ENCODE measurements around the gene TREML4. TPM values are rescaled to one million over a fixed set of nuclear protein-coding genes. Genes with fewer than 3 reads are reported as not detected.
A peak's percentile ranks its signal among the peaks of the same experiment; 100 is the strongest.

The TREML4 gene
- polyA plus RNA-seq, 1 donor (not counting 4 experiments of a cell fraction or from before 2014, with no cell fraction given): not detected

GRCh38 chr6:41278699-41279405 is 50.7 kb downstream of the TREML4 start:
- dilution Hi-C loops (cut with MboI; ENCODE audit: extremely low pct_ligation_motif_present, low sequenced_read_pairs): no loop called here
- H3K27me3 ChIP-seq (ENCODE audit: control insufficient read depth, extremely low read depth, insufficient read depth, low read length): peaks cover 9% of the 10 kb centered on the region
- TF ChIP-seq, protein P1, sequence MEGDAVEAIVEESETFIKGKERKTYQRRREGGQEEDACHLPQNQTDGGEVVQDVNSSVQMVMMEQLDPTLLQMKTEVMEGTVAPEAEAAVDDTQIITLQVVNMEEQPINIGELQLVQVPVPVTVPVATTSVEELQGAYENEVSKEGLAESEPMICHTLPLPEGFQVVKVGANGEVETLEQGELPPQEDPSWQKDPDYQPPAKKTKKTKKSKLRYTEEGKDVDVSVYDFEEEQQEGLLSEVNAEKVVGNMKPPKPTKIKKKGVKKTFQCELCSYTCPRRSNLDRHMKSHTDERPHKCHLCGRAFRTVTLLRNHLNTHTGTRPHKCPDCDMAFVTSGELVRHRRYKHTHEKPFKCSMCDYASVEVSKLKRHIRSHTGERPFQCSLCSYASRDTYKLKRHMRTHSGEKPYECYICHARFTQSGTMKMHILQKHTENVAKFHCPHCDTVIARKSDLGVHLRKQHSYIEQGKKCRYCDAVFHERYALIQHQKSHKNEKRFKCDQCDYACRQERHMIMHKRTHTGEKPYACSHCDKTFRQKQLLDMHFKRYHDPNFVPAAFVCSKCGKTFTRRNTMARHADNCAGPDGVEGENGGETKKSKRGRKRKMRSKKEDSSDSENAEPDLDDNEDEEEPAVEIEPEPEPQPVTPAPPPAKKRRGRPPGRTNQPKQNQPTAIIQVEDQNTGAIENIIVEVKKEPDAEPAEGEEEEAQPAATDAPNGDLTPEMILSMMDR (optimal IDR thresholded peaks at IDR 0.05 in 1 of 3, IDR thresholded peaks at IDR 0.05 in 1 of 3, conservative IDR thresholded peaks at IDR 0.05 in 1 of 3; ENCODE audit: extremely low read depth in 1 of 3, insufficient read depth in 2 of 3, low read length in 3 of 3): peak; percentile 54 to 65 (median 54)
- no peak for TF ChIP-seq EZH2 (IDR thresholded peaks at IDR 0.05; ENCODE audit: low read length)
- H3K27ac ChIP-seq (ENCODE audit: control insufficient read depth, insufficient read depth, low read length): no peak overlapping the region
- no peaks in the 10 kb centered on the region for H3K9me3 ChIP-seq (ENCODE audit: control insufficient read depth, low read depth, low read length)
- no peak overlapping the region for H3K9ac ChIP-seq (ENCODE audit: control insufficient read depth, extremely low read depth, insufficient read depth, low read length)
- H3K4me1 ChIP-seq (ENCODE audit: control insufficient read depth, extremely low read depth, insufficient read depth, low read length): no peaks in the 10 kb centered on the region
- DNase-seq (ENCODE audit: low read depth, low spot score) (no peak), FAIRE-seq (no peak)
- H4K20me1 ChIP-seq (ENCODE audit: control insufficient read depth, extremely low read depth, insufficient read depth, low read length): no peaks in the 10 kb centered on the region
- H3K4me3 ChIP-seq (ENCODE audit: control insufficient read depth in 2 of 3, extremely low read depth in 1 of 3, insufficient read depth in 2 of 3, low read depth in 1 of 3, low read length in 3 of 3): no peak overlapping the region
- H2AFZ ChIP-seq (ENCODE audit: control insufficient read depth, low read length): no peak overlapping the region
- H3K4me2 ChIP-seq (ENCODE audit: control insufficient read depth, extremely low read depth, insufficient read depth, low read depth, low read length): no peak overlapping the region
- no peaks in the 10 kb centered on the region for H3K9me1 ChIP-seq (ENCODE audit: control insufficient read depth, extremely low read depth, insufficient read depth, low read length)
- no peaks in the 10 kb centered on the region for H3K36me3 ChIP-seq (ENCODE audit: control insufficient read depth in 2 of 2, extremely low read depth in 1 of 2, insufficient read depth in 2 of 2, low read length in 2 of 2)
- H3K79me2 ChIP-seq (ENCODE audit: control insufficient read depth, insufficient read depth, low read length): no peaks in the 10 kb centered on the region

DNA sequence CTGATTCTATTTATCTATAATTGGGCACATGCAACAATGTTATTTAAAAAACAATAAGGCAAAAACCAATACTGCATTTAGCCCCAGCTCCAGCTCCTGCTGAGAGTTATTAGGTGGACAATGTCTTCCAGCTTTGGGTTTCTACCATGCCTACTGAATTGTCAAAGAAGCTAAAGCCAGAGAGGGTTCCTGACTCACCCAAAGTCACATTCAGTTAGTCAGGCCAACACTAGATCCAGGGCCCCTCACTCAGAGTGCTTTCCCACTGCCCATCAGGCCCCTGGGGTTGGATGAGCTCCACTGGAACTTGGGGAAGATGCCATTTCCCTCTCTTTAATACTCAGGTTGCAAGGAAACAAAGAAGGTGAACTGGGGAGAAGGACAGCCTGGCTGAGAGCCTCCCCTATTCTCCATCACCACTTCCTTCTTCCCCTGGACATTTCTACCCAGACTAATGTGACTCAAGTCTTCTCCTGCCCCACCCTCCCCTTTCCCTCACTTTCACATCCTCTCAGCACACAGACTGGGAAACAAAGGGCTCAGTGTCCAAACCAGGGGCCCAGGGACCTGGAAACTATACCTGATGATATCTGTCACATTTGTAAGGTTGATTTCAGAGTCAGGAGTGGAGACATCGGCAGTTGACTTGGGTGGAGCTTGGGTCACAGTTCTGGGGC is 52.4 kb downstream of the TREML4 start:
- no peak for TF ChIP-seq EZH2 (IDR thresholded peaks at IDR 0.05; ENCODE audit: low read length)
- TF ChIP-seq, protein P1 (optimal IDR thresholded peaks at IDR 0.05 in 1 of 3, IDR thresholded peaks at IDR 0.05 in 1 of 3, conservative IDR thresholded peaks at IDR 0.05 in 1 of 3; ENCODE audit: extremely low read depth in 1 of 3, insufficient read depth in 2 of 3, low read length in 3 of 3): no peak
- FAIRE-seq (no peak), DNase-seq (ENCODE audit: low read depth, low spot score) (no peak)
- H3K36me3 ChIP-seq (ENCODE audit: control insufficient read depth in 2 of 2, extremely low read depth in 1 of 2, insufficient read depth in 2 of 2, low read length in 2 of 2): no peaks in the 10 kb centered on the region
- H3K9ac ChIP-seq (ENCODE audit: control insufficient read depth, extremely low read depth, insufficient read depth, low read length): no peak overlapping the region
- H2AFZ ChIP-seq (ENCODE audit: control insufficient read depth, low read length): no peak overlapping the region
- no peaks in the 10 kb centered on the region for H3K9me3 ChIP-seq (ENCODE audit: control insufficient read depth, low read depth, low read length)
- no peaks in the 10 kb centered on the region for H3K9me1 ChIP-seq (ENCODE audit: control insufficient read depth, extremely low read depth, insufficient read depth, low read length)
- H3K27ac ChIP-seq (ENCODE audit: control insufficient read depth, insufficient read depth, low read length): no peak overlapping the region
- peaks cover 21% of the 10 kb centered on the region for H3K27me3 ChIP-seq (ENCODE audit: control insufficient read depth, extremely low read depth, insufficient read depth, low read length)
- no peaks in the 10 kb centered on the region for H3K79me2 ChIP-seq (ENCODE audit: control insufficient read depth, insufficient read depth, low read length)
- dilution Hi-C loops (cut with MboI; ENCODE audit: extremely low pct_ligation_motif_present, low sequenced_read_pairs): no loop called here
- H4K20me1 ChIP-seq (ENCODE audit: control insufficient read depth, extremely low read depth, insufficient read depth, low read length): no peaks in the 10 kb centered on the region
- no peak overlapping the region for H3K4me2 ChIP-seq (ENCODE audit: control insufficient read depth, extremely low read depth, insufficient read depth, low read depth, low read length)
- H3K4me1 ChIP-seq (ENCODE audit: control insufficient read depth, extremely low read depth, insufficient read depth, low read length): no peaks in the 10 kb centered on the region
- no peak overlapping the region for H3K4me3 ChIP-seq (ENCODE audit: control insufficient read depth in 2 of 3, extremely low read depth in 1 of 3, insufficient read depth in 2 of 3, low read depth in 1 of 3, low read length in 3 of 3)

Measured in keratinocyte (primary cell).